IPS-20b (cell line): ENCODE data around the gene CTRB1.

ENCODE experiments used
- H3K27ac ChIP-seq: one replicate; pipeline ENCODE4 v1.5.1; 2013; ENCODE audit warnings: low read length
- H3K27me3 ChIP-seq: 2 replicates; pipeline ENCODE4 v1.6.1; 2013; ENCODE audit warnings: mild to moderate bottlenecking, low read length, inconsistent platforms; ENCODE audit not compliant: insufficient read depth
- H3K36me3 ChIP-seq: 2 replicates; pipeline ENCODE4 v1.6.1; 2013; ENCODE audit warnings: low read depth, mild to moderate bottlenecking, inconsistent platforms, low read length, moderate library complexity; ENCODE audit not compliant: insufficient read depth
- H3K4me1 ChIP-seq: 2 replicates; pipeline ENCODE4 v1.6.1; 2013; ENCODE audit warnings: mild to moderate bottlenecking, control low read depth, inconsistent platforms, low read length, moderate library complexity; ENCODE audit not compliant: insufficient read depth
- H3K4me3 ChIP-seq: 2 replicates; pipeline ENCODE4 v1.5.1; 2013; ENCODE audit warnings: mild to moderate bottlenecking, low read length, inconsistent platforms
- H3K9ac ChIP-seq: 2 replicates; pipeline ENCODE4 v1.6.1; 2013; ENCODE audit warnings: low read depth, mild to moderate bottlenecking, inconsistent platforms, low read length, moderate library complexity
- H3K9me3 ChIP-seq: 2 replicates; pipeline ENCODE4 v1.6.1; 2013; ENCODE audit warnings: mild to moderate bottlenecking, low read depth, low read length, inconsistent platforms; ENCODE audit not compliant: insufficient read depth

CTRB1 gene

DNA sequence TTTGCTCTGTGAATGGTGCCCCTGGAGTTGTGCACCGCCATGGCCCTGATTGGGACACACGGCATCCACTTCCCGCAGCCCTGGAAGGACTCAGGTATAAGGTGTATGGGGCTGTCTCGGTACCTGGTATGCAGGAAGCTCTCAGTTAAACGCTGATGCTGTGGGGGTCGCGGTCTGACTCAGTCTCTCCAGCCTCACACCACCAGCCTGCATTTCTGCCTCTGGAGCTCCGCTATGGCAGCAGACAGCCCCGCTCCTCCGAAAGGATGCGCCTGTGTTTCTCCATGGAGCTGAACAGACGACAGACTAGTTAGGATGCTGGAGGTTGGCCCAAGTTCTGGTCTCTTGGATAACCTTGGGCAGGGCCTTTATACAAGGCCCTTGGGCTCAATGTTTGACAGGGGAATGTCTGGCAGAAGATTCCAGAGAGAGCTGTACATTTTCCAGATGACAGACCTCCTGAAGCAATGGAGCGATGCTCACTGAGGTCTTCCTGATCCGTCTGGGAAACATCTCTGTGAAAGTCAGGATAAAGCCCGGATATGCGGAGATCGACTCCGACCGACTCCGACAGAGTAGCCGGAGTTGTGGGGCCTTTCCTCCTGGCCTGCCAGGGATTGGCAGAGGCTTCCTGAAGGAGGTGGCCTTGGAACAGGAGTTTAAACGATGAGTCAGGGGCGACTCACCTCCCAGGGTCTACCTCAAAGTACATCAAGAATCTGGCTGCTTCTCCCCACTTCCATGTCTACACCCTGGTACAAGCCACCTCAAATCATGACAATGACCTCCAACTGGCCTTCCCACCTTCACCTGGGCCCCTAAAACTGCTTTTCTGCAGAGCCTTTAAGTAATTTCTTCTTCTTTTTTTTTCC lies 54.5 kb downstream of the CTRB1 start:
- no peaks in the 10 kb centered on the region for H3K4me1 ChIP-seq
- H3K36me3 ChIP-seq, result no peaks in the 10 kb centered on the region
- no peaks in the 10 kb centered on the region for H3K27me3 ChIP-seq
- no peak overlapping the region for H3K27ac ChIP-seq
- H3K4me3 ChIP-seq, result no peak overlapping the region
- no peak overlapping the region for H3K9ac ChIP-seq
- no peaks in the 10 kb centered on the region; the same call in 1 of the 2 replicates for H3K9me3 ChIP-seq
